Middle frontal gyrus (tissue), 1 donor: ENCODE measurements around the gene FANCD2.
"Not testable (repeated sequence)": the region's sequence is repeated elsewhere in the genome, so short reads cannot be mapped to it uniquely, and the experiment has no call there.

Source experiments
- DNase-seq: peaks from one replicate; pipeline ENCODE4 v3.0.0-alpha.2; 2015; ENCODE audit warnings: low spot score; ENCODE audit errors: extremely low spot score

FANCD2 gene

DNA sequence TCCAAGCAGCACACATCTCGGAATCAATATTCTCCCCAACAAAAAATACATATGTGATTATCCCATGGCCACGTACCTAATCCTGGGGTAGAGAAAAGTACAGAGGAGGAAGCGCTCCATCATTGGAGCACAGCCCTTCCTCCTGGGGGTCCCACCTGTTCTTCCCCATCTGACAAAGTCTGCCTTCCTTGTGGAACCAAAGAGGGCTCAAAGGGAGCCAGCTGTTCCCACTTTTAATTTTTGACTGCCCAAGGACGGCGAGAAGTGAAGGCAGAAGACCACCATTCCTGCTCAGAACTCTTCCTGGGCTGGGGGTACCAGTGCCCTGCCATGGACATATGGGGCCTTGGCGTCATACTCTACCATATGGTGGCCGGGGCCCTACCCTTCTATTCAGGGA lies 14.1 kb upstream of the FANCD2 start:
- DNase-seq: no peak

DNA sequence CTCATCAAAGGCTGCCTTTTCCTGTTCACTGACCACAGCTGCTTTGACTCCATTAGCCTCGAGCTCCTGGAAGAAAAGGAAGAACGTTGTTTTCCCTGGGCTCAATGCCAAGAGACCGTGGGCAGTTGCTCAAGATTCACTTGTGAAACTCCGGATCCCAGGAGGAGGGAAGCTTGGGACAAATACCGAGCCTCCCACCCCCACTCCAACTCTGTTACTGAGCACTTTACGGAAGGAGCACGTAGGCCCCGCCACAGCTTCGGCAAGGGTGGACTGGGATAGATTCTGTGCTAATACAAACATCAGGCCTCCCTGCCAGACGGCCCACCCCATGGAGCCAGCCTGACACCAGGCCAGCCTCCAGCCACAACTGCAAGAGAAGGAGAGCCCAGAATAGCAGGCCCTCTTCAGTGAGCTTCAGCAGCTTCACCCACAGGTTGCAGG lies 10.8 kb upstream of the FANCD2 start:
- DNase-seq: peak; percentile 29

DNA sequence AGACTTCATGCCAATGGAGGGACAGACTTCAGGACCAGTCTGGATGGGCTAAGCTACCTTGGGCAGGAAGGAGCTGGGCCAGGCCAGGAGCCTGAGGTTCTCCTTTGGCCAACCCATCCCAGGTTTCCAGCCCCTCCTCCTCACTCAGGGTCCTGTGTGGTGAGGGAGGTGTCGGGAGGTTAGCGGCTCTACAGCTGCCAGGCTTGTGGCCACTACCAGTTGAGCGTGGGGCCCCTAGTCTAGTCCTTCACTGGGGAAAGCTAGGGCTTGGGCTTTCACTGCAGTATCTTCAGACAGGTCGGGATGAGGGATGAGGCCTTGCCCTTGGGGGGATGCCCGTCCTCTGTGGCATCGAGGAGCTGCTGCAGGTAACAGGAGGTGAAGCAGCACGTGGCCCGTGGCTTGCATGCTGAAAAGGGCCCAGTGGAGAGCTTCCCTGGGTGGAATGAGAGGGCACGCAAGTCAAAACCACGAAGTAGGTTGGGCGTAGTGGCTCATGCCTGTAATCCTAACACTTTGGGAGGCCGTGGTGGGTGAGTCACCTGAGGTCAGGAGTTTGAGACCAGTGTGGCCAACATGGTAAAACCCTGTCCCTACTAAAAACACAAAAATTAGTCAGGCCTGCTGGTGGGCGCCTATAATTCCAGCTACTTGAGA lies 8.5 kb upstream of the FANCD2 start:
- no peak for DNase-seq

DNA sequence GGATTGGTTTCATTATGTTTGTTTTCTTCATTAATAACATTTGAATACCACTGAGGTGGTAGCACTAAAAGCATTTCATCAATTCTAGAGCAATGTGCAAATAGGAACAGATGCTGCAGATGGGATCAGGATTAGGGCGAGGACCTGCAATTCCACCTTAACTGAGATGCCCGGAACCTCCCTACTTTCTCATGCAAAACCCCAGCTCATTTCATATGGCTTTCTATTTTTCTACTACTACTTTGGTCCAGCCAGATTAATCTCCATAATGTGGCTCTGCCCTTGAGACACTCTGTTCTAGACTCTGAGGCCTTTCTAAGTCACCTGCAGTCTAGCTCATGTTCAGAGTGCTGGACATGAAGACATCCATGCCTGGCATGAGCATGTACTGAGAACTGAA lies 7.4 kb upstream of the FANCD2 start:
- DNase-seq: not testable (repeated sequence)

DNA sequence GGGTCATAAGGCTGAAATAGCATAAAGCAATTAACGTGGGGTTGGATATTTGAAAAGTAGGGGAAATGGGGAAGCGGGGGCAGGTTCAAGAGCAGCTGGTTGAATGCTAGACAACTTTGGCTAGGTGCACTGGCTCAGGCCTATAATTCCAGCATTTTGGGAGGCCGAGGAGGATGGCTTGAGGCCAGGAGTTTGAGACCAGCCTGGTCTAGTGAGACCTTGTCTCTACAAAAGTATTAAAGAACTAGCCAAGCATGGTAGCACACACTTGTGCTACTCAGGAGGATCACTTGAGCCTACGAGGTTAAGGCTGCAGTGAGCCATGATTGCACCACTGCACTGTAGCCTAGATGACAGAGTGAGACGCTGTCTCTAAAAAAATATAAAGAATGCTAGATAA lies 6.9 kb upstream of the FANCD2 start:
- DNase-seq: no peak

DNA sequence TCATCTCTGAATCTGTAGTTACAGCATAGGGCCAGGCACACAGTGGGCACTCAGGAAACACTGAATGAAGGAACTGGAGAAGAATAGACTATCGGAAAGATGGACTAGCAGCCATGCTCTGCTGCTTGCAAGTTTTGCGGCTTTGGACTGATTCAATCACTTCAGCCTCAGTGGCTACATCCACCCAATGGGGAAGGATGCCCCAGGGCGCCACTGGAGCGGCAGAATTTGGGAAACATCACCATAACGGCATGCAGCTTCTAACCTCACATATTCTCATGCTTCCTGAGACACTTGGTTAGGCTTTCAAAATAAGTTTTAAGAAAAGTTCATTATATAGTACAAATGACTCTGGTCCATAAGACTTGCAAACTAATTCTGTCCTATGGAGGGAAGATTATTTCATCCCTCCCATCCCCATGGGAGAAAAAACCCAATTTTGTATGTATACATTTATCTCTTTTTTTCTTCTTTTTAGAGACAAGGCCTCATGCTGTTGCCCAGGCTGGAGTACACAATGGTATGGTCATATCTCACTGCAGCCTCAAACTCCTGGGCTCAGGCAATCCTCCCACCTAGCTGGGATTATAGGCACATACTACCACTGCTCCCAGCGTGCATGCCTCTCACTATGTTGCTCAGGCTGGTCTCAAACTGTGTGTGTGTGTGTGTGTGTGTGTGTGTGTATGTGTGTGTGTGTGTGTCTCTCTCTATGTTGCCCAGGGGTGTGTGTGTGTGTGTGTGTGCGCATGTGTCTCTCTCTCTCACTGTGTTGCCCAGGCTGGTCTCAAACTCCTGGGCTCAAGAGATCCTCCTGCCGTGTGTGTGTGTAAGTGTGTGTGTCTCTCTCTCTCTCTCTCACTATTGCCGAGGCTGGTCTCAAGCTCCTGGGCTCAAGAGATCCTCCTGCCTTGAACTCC lies 4.1 kb upstream of the FANCD2 start:
- DNase-seq: no peak

DNA sequence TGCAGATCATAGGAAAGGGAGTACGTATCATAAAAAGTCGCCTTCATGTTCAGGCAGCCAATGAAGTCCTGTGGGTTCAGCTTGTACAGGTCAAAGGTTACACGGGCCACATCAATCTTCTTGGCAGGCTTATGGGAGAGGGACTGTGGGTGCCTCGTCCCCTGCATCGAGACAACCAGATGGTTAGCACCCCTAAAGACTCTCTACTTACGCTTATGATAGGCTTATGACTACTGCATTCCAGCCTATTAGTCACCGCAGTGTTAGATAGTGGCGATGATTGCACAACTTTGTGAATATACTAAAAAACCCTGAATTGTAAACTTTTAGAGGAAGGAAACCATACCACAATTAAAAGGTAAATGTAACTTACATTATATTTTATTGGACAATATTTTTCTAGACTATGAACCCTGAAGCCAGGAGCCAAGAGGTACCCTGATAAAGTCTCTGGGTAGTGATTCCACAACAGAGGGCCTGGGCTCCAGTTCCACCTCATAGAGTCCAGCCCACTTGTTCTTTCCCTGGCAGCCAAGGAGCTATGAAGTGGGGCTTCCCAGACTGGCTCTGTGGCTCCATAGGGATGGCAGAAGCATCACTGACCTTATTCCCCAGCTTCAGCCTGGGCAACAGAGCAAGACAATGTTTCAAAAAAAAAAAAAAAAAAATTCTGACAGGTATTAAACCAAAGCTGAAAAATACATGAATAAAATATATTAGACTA lies 2.5 kb upstream of the FANCD2 start:
- DNase-seq: no peak

DNA sequence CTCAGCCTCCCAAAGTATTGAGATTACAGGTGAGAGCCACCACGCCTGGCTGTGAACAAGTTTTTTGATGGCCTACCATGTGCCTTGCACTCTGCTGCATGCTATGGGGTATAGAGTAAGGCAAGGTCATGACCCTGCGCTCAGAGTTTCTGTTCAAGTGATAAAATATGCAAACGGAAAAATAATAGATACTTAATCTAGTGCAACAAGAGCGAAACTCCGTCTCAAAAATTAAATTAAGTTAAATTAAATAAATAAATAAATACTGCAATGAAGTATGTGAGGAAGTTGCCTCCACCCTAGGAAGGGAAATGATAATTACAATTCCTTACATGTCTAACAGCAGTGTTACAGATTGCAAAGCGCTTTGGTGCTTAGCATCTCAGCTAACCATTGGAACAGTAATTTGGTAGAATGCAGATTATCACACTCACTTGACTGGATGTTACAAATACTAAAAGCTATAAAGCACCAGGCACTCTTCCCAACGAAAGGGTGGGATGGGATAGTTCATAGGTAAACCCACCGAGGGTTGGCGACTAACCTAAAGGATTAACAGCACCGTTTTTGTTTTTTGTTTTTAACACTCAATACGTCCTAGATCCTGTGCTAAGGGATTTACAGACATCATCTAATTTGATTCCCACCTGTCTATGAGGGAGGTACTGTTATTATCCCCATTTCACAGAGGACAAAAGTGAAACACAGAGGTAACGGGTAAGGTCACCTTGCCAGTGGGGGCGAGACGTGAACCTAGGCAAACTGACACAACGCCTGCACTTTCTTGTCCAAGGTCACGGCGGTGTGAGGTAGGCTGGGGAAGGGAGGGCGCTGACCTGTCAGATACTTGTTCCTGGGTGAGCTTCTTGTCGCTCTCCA lies 793 bp upstream of the FANCD2 start:
- DNase-seq: no peak

DNA sequence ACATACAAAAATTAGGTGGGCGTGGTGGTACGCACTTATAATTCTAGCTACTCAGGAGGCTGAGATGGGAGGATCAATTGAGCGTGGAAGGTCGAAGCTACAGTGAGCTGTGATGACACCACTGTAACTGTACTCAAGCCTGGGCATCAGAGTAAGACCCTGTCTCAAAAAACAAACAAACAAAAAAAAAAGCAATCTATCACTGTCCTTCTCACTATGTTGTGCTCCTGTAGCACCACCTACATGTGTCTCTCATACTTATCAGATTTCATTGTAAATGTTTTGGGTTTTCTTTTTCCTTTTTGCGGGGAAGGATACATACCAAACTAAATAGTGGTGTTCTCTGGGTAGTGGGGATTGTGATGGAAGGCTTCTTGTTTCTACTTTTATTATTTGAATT lies 14.8 kb downstream of the FANCD2 start:
- DNase-seq: no peak

DNA sequence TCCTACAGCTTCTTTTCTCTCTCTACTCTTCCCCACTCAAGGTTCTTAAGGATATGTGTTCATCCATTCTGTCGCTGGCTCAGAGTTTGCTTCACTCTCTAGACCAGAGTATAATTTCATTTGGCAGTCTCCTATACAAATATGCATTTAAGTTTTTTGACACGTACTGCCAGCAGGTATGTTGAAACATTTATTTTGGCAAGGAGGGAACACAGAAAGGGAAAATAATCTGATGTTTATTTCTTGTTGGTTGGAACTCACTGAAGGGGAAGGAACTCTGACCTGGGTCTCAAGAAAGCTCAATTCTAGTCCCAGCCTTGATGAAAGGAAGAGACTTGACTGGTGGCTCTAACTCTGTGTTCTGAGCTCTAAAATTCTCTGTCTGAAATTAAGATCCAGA lies 21.6 kb downstream of the FANCD2 start:
- DNase-seq: no peak

DNA sequence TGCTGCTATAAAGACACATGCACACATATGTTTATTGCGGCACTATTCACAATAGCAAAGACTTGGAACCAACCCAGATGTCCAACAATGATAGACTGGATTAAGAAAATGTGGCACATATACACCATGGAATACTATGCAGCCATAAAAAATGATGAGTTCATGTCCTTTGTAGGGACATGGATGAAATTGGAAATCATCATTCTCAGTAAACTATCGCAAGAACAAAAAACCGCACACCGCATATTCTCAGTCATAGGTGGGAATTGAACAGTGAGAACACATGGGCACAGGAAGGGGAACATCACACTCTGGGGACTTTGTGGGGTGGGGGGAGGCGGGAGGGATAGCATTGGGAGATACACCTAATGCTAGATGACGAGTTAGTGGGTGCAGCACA lies 26.8 kb downstream of the FANCD2 start:
- DNase-seq: not testable (repeated sequence)

DNA sequence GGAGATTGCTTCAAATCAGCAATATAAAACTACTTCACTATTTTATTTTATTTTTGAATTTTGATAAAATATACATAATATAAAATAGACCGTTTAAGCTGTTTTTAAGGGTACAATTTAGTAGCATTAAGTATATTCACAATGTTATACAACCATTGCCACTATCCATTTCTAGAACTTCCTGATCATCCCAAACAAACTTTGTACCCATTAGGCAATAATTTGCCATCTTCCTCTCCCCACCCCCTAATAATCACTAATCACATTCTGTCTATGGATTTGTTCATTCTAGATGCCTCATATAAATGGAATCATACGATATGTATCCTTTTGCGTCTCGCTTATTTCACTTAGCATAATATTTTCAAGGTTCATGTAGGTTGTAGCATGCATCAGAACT lies 28.9 kb downstream of the FANCD2 start:
- no peak for DNase-seq

DNA sequence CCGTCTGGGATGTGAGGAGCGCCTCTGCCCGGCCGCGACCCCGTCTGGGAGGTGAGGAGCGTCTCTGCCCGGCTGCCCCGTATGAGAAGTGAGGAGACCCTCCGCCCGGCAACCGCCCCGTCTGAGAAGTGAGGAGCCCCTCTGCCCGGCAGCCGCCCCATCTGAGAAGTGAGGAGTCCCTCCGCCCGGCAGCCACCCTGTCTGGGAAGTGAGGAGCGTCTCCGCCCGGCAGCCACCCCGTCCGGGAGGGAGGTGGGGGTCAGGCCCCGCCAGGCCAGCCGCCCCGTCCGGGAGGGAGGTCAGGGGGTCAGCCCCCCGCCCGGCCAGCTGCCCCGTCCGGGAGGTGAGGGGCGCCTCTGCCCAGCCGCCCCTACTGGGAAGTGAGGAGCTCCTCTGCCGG lies 43.8 kb downstream of the FANCD2 start:
- DNase-seq: not testable (repeated sequence)

DNA sequence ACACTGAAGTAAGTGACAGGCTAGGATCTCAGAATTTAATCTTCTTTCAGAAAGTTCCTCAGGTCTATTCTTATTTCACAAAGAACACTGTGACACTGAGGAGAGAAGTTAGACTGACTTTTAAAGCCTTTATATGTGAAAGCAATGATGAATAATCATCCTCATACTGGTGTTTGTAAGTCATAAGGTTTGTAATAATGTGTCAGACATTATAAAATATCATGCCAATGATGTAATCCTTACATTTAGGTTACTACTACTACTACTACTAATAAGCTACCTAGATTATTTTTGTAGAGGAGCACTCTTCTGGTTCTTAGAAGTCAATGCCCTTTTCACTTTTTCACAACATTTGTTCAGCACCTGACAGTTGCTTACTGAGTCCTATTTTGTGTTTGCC lies 48.4 kb downstream of the FANCD2 start:
- DNase-seq: no peak

DNA sequence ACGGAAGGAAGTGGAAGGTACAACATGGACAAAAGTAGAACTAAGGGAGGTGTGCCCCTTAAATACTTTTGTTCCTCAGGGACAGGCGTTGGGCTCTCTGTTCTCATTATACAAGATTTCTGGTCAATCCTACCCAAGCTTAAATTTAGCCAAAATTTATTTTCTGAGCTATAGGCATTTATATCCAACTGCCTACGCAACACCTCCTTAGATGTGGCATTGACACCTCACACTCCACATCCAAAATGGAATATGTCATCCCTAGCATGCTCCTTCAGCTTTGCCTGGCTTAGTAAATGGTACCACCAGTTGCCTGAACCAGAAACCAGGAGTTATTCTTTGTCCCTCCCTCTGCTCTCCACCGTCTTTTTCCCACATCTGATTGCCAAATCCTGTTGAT lies 55.6 kb downstream of the FANCD2 start:
- DNase-seq: peak; percentile 20

DNA sequence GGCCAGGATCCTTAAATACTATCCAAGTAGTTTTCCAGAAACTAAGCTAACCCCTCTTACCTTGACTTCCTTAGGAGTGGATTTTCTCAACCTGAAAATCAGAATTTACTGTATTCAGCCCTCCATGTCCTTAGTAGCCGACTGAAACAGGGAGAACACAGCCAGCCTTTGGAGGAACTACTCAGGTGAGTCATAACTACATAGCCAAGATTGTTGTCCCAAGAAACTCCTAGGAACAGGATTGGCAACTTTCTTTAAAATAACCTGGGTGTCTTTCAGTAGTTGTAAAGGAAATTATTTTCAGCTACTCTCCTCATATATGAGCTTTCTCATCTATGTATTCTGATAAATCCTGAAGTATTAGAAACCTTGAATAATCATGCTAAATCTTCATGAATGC lies 59.5 kb downstream of the FANCD2 start:
- no peak for DNase-seq

DNA sequence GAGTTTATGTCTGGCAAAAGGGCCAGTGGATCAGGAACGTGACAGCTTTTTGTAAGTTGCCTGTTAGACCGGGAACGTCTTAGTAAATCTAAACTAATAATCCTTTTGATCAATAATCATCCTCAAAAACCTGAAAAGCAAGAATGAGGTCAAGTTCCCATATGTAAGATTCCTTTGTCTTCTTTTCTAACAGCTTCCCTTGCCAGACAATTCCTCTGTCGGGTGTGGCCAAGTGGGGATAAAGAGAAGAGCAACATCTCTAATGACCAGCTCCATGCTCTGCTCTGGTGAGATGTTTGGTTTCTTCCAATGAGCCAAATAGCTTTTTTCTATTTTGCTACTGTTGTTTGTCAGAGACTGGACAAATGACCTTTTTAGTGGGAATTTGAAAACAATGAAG lies 62.0 kb downstream of the FANCD2 start:
- DNase-seq: no peak

DNA sequence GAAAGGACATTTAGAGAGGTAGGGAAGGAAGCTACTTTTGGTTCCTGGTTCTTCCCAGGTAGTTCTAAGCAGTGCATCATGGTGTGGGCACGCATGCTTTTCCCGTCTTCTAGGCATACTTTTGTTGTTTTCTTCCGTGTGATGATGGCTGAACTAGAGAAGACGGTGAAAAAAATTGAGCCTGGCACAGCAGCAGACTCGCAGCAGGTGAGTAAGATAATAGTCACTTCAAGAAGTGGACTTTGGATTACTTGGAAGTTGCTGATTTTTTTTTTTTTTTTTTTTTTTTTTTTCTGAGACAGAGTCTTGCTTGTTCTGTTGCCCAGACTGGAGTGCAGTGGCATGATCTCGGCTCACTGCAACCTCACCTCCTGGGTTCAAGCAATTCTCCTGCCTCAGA lies 63.9 kb downstream of the FANCD2 start:
- no peak for DNase-seq

DNA sequence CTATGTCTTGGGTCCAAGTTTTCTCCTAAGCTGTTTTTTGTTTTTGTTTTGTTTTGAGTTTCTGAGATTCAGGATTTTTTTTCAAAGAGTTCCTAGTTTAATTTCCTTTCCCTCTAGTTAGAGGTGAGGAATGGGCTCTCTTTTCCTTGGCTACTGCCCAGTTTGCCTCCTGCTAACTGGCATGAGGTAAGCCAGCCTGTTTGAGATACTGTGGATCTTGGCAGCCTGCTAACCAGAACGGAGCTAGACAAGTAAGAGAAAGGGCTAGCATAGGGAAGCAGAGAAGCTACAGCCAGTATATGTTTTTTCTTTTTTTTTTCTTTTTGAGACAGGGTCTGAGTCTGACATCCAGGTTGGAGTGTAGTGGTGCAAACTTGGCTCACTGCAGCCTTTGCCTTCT lies 64.5 kb downstream of the FANCD2 start:
- not testable (repeated sequence) for DNase-seq

DNA sequence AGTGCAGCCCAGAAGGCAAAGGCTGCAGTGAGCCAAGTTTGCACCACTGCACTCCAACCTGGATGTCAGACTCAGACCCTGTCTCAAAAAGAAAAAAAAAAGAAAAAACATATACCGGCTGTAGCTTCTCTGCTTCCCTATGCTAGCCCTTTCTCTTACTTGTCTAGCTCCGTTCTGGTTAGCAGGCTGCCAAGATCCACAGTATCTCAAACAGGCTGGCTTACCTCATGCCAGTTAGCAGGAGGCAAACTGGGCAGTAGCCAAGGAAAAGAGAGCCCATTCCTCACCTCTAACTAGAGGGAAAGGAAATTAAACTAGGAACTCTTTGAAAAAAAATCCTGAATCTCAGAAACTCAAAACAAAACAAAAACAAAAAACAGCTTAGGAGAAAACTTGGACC lies 65.2 kb downstream of the FANCD2 start:
- not testable (repeated sequence) for DNase-seq

DNA sequence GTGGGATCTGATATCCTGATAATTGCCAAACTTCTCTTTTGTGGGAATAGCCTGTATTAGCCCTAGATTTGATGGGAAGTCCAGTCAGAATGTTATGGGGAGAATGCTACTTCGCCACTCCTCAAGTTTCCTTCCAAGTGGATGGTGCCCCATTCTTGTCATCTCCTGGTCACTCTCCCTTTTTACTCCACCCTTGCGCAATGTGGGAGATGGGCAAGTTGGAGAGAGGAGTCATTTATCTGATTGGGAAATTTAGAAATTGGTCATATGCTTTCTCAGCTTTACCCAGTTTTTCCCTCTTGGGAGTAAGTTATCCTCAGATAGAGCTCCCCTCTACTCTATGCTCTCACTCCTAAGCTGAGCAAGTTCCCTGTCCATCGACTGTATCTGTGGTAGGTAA lies 67.4 kb downstream of the FANCD2 start:
- DNase-seq: no peak
